ENCODE data around the gene PLIN4. TPM values are rescaled to one million over a fixed set of nuclear protein-coding genes. Genes with fewer than 3 reads are reported as not detected.

Gene PLIN4
- total RNA-seq, 2 donors from 2014 or later = 0.33 to 0.66 TPM

- Histone ChIP-seq H3K4me1 (ENCODE audit: control insufficient read depth, insufficient read depth, low read length) (no peaks in the 10 kb centered on the region), H3K36me3 (ENCODE audit: control insufficient read depth, insufficient read depth, low read length) (peaks cover 9% of the 10 kb centered on the region), H3K27ac (ENCODE audit: low read depth, low read length) (no peak overlapping the region), H3K9ac (ENCODE audit: extremely low read depth, low read length, poor library complexity, severe bottlenecking) (no peak overlapping the region), H3K9me3 (ENCODE audit: control insufficient read depth, low read length) (no peaks in the 10 kb centered on the region), H3K27me3 (ENCODE audit: control insufficient read depth, insufficient read depth, low read length, poor library complexity, severe bottlenecking) (no peaks in the 10 kb centered on the region), H3K4me3 (ENCODE audit: low read length) (no peak overlapping the region)
- Mint-ChIP-seq H3K27ac (no peak overlapping the region), H3K4me3 (no peak overlapping the region), H3K4me1 (no peaks in the 10 kb centered on the region), H3K36me3 (ENCODE audit: low read depth) (peaks cover 49% of the 10 kb centered on the region), H3K27me3 (ENCODE audit: insufficient read depth) (peaks cover 2% of the 10 kb centered on the region), H3K9me3 (no peaks in the 10 kb centered on the region)
- WGBS, 2 experiments (ENCODE audit: insufficient coverage in 1 of 2, insufficient read length in 1 of 2) = 91 to 100% methylated on average over 3 to 7 of the region's 7 CpGs
- TF ChIP-seq CTCF (conservative IDR thresholded peaks at IDR 0.05) = no peak
- no peak for DNase-seq
Measured at GRCh38 chr19:4554717-4555116, 36.4 kb upstream of the PLIN4 start.

- Mint-ChIP-seq H3K9me3 (no peaks in the 10 kb centered on the region), H3K27ac (no peak overlapping the region), H3K4me1 (no peaks in the 10 kb centered on the region), H3K27me3 (ENCODE audit: insufficient read depth) (peaks cover 2% of the 10 kb centered on the region), H3K4me3 (no peak overlapping the region), H3K36me3 (ENCODE audit: low read depth) (peaks cover 55% of the 10 kb centered on the region)
- no peak overlapping the region for H3K27ac ChIP-seq (ENCODE audit: low read depth, low read length)
- no peak for DNase-seq
- TF ChIP-seq CTCF (conservative IDR thresholded peaks at IDR 0.05) = no peak
- no peaks in the 10 kb centered on the region for H3K27me3 ChIP-seq (ENCODE audit: control insufficient read depth, insufficient read depth, low read length, poor library complexity, severe bottlenecking)
- H3K9me3 ChIP-seq (ENCODE audit: control insufficient read depth, low read length) = no peaks in the 10 kb centered on the region
- peaks cover 9% of the 10 kb centered on the region for H3K36me3 ChIP-seq (ENCODE audit: control insufficient read depth, insufficient read depth, low read length)
- no peak overlapping the region for H3K4me3 ChIP-seq (ENCODE audit: low read length)
- WGBS, 2 experiments (ENCODE audit: insufficient coverage in 1 of 2, insufficient read length in 1 of 2) = 74 to 90% methylated on average over 3 of the region's 3 CpGs
- H3K9ac ChIP-seq (ENCODE audit: extremely low read depth, low read length, poor library complexity, severe bottlenecking) = no peak overlapping the region
- H3K4me1 ChIP-seq (ENCODE audit: control insufficient read depth, insufficient read depth, low read length) = no peaks in the 10 kb centered on the region
Measured at GRCh38 chr19:4553775-4554174, 35.5 kb upstream of the PLIN4 start.

GRCh38 chr19:4553092-4553695, 34.9 kb upstream of the PLIN4 start:
- Mint-ChIP-seq H3K9me3 (no peaks in the 10 kb centered on the region), H3K27me3 (ENCODE audit: insufficient read depth) (peaks cover 2% of the 10 kb centered on the region), H3K4me3 (no peak overlapping the region), H3K27ac (no peak overlapping the region), H3K4me1 (no peaks in the 10 kb centered on the region), H3K36me3 (ENCODE audit: low read depth) (peaks cover 60% of the 10 kb centered on the region)
- Histone ChIP-seq H3K27ac (ENCODE audit: low read depth, low read length) (no peak overlapping the region), H3K4me1 (ENCODE audit: control insufficient read depth, insufficient read depth, low read length) (no peaks in the 10 kb centered on the region), H3K9me3 (ENCODE audit: control insufficient read depth, low read length) (no peaks in the 10 kb centered on the region), H3K4me3 (ENCODE audit: low read length) (no peak overlapping the region), H3K9ac (ENCODE audit: extremely low read depth, low read length, poor library complexity, severe bottlenecking) (no peak overlapping the region), H3K27me3 (ENCODE audit: control insufficient read depth, insufficient read depth, low read length, poor library complexity, severe bottlenecking) (no peaks in the 10 kb centered on the region), H3K36me3 (ENCODE audit: control insufficient read depth, insufficient read depth, low read length) (peaks cover 9% of the 10 kb centered on the region)
- TF ChIP-seq CTCF (conservative IDR thresholded peaks at IDR 0.05) = no peak
- no peak for DNase-seq

All from endodermal cell (in vitro differentiated cells).